GM12874 (cell line): ENCODE measurements around the gene SHISA6.

Experiments used
- TF ChIP-seq, protein P1 (sequence below): IDR thresholded peaks from 2 replicates; pipeline ENCODE4 v1.5.1; 2011; ENCODE audit warnings: low read depth, mild to moderate bottlenecking, control low read depth, low read length, moderate library complexity; ENCODE audit not compliant: insufficient read depth

Gene SHISA6

DNA sequence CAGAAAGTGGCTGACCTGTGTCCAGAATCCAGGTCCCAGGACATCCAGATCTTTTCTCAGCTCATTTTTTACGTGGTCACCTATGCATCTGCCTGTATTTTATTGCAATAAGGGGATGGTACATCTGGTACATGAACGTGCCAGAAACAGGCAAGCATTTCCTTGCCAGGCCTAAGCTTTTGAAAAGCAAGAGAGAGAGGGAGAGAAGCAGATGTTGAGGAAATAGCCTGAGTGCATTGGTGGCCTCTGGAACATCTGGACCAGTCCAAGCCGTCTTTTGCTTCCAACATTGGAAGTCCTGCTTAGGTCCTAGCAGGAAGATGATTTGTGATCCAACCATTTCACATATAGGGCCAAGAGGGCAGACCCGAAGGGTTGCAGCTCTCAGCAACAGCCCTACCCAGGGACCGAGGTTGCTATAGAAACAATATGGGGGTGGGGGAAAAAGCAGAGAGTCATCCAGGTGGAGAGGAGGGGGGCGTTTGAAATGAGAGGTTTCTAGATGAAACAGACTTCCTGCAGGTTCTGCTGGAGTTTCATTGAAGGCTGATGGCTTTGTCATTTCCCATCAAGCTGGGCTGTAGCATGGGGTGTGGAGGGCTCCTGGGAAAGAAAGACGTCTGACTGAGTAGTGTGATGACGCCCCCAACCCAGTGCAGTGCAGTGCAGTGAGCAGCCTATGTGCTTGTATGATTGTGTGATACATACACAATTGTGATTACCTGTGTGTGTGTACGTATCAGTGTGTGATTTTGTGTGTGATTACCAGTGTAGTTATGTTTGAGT is 61.6 kb downstream of the SHISA6 start:
- TF ChIP-seq, protein P1, sequence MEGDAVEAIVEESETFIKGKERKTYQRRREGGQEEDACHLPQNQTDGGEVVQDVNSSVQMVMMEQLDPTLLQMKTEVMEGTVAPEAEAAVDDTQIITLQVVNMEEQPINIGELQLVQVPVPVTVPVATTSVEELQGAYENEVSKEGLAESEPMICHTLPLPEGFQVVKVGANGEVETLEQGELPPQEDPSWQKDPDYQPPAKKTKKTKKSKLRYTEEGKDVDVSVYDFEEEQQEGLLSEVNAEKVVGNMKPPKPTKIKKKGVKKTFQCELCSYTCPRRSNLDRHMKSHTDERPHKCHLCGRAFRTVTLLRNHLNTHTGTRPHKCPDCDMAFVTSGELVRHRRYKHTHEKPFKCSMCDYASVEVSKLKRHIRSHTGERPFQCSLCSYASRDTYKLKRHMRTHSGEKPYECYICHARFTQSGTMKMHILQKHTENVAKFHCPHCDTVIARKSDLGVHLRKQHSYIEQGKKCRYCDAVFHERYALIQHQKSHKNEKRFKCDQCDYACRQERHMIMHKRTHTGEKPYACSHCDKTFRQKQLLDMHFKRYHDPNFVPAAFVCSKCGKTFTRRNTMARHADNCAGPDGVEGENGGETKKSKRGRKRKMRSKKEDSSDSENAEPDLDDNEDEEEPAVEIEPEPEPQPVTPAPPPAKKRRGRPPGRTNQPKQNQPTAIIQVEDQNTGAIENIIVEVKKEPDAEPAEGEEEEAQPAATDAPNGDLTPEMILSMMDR: no peak

DNA sequence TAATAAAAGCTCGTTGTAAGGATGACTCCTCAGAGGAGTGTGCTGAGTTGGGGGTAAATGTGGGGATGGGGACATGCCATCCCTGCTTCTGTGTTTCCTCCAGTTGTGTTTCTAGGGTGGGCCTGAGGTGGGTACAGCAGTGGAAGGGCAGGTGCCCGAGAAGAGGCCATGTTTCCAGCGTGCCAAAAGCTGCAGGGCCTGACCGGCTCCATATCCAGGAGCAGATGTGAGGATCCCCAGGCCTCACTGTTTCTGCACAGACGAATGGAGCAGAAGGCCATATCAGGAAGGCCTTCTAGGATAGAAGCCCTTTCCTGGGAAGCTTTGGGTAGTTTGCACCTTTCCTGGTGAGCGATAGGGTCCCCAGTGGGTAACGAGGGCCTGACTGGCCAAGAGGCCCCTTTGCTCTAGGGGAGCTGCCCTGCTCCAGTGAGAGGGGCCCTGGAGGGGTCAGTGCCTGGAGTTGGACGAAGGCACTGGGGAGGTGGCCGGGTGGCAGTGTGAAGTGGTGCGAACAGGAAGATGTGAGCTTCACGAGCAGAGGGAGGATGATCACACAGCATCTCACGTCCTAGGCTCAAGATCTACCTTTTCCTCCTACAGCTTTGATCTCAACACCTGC is 62.9 kb downstream of the SHISA6 start:
- TF ChIP-seq, protein P1: no peak

DNA sequence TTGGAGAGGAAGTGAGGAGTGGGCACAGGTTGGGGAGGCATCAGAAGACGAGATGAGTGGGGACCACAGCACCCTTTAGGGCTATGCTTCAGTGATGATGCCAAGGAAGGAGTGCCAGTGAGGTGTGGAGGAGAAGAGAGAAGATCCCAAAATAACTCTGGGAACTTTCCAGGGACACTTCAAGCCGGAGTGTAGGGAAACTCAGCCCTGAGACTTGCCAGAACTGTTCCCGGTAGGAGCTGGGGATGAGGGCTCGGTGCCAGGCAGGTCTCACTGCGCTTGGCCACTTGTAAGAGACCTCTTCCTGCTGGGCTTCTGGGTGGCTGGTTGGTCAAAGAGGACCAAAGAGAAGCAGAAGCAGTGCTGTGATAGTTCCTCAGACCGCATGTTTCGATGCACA is 63.6 kb downstream of the SHISA6 start:
- TF ChIP-seq, protein P1: no peak

DNA sequence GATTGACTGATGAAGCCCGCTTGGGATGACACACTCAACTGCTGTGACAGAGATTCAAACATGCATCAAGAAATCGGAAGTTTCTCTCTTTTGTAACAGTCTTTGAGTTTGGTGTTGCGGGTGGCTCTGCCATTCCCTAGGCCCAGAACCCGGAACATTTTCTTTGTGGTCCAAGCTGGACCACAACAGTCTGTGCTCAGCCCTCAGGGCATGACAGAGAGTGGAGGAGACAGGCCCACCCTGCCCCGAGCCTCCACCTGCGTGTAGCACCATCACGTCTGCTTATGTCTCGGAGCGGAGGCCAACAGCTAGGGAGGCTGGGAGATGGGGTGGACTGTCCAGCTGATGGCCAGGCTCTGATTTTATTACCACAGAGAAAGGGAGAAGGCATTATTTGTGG is 64.5 kb downstream of the SHISA6 start:
- TF ChIP-seq, protein P1: no peak

DNA sequence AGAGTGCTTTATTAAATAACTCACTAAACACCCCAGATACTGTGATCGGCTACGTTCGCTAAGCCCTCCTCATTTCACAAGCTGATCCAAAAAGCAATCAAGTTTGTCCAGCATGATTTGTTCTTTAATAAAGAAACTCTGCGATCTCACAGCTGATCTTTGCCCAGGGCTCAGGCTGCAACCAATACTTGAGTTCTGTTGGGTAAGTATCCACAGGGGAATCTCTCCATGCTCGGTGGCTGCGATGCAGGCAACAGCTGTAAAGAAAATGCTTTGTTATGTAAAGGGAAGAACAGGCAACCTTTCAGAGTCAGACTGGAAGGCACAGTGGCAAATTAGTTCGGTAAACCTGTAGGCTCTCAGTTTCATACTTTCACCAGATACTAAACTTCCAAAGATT is 67.5 kb downstream of the SHISA6 start:
- TF ChIP-seq, protein P1: no peak

DNA sequence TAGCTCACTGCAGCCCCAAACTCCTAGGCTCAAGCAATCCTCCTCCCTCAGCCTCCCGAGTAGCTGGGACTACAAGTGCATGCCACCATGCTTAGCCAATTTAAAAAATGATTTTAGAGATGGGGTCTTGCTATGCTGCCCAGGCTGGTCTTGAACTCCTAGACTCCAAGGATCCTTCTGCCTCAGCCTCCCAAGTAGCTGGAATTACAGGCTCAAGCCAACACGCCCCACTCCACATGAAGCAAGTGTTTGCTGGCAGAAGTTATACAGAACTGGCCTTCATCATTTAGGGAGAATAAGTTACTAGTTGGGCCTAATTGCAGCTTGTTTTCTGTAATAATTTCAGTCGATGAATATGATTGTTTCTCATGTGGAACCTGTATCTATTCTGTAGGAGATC is 68.0 kb downstream of the SHISA6 start:
- TF ChIP-seq, protein P1: no peak

DNA sequence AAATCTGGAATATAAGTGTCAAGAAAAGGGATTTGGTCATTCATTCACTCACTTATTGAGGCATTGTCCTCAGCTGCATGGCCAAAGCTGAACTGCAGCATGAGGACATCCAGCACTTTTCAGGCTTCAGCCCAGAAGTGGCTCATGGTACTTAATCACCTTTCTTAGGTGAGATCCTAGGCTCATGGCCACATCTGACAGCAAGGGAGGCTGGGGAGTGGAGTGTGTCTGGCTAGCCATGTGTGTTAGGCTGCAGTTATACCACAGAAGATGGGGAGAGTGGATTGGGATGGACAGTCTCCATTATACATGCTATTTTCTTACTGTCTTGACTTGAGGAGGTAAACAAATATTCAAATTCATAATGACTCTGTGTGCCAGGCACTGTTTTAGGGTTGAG is 68.8 kb downstream of the SHISA6 start:
- TF ChIP-seq, protein P1: no peak
